H9 (cell line): ENCODE data around the gene VEZF1. TPM values are rescaled to one million over a fixed set of nuclear protein-coding genes. Genes with fewer than 3 reads are reported as not detected.

ENCODE experiments used
- DNase-seq: peaks from one replicate; pipeline ENCODE4 v3.0.0-alpha.2; 2017
- H2AFZ ChIP-seq: one replicate; pipeline ENCODE4 v1.6.1; 2013; ENCODE audit warnings: mild to moderate bottlenecking, low read length, control low read depth, moderate library complexity
- H2AK5ac ChIP-seq: 2 replicates; pipeline ENCODE4 v1.6.1; 2013; ENCODE audit warnings: low read length, control low read depth, mixed read lengths; ENCODE audit not compliant: insufficient read length
- H2BK120ac ChIP-seq: one replicate; pipeline ENCODE4 v1.6.1; 2013; ENCODE audit warnings: low read depth, mild to moderate bottlenecking, low read length, control low read depth, inconsistent platforms; ENCODE audit not compliant: poor library complexity, severe bottlenecking
- H2BK12ac ChIP-seq: 2 replicates; pipeline ENCODE4 v1.6.1; 2013; ENCODE audit warnings: low read length, control low read depth, mixed read lengths, low read depth; ENCODE audit not compliant: insufficient read length
- H2BK15ac ChIP-seq: 2 replicates; pipeline ENCODE4 v1.6.1; 2013; ENCODE audit warnings: low read depth, low read length, control low read depth
- H2BK20ac ChIP-seq: one replicate; pipeline ENCODE4 v1.6.1; 2013; ENCODE audit warnings: low read depth, mild to moderate bottlenecking, low read length, control low read depth, inconsistent platforms; ENCODE audit not compliant: poor library complexity, severe bottlenecking
- H2BK5ac ChIP-seq: 2 replicates; pipeline ENCODE4 v1.6.1; 2013; ENCODE audit warnings: low read length, control low read depth, mixed read lengths; ENCODE audit not compliant: insufficient read length
- H3K14ac ChIP-seq: 2 replicates; pipeline ENCODE4 v1.6.1; 2013; ENCODE audit warnings: low read length, control low read depth; ENCODE audit not compliant: insufficient read depth
- H3K18ac ChIP-seq: 2 replicates; pipeline ENCODE4 v1.6.1; 2013; ENCODE audit warnings: low read depth, mild to moderate bottlenecking, mixed read lengths, low read length, control low read depth; ENCODE audit not compliant: insufficient read length
- H3K23ac ChIP-seq: 2 replicates; pipeline ENCODE4 v1.6.1; 2013; ENCODE audit warnings: low read length, control low read depth, mixed read lengths, low read depth; ENCODE audit not compliant: insufficient read length
- H3K23me2 ChIP-seq: 2 replicates; pipeline ENCODE4 v1.6.1; 2013; ENCODE audit warnings: low read depth, mild to moderate bottlenecking, mixed read lengths, low read length, control low read depth; ENCODE audit not compliant: insufficient read length, poor library complexity, severe bottlenecking
- H3K27ac ChIP-seq: 2 replicates; pipeline ENCODE4 v1.5.1; 2013; ENCODE audit warnings: low read length, control low read depth, mixed read lengths, low read depth; ENCODE audit not compliant: insufficient read length
- H3K27me3 ChIP-seq: 2 replicates; pipeline ENCODE4 v1.6.1; 2013; ENCODE audit warnings: low read length, control low read depth, inconsistent platforms; ENCODE audit not compliant: insufficient read depth
- H3K4ac ChIP-seq: 2 replicates; pipeline ENCODE4 v1.6.1; 2013; ENCODE audit warnings: low read depth, mild to moderate bottlenecking, control low read depth, inconsistent platforms, low read length, moderate library complexity
- H3K4me1 ChIP-seq: 2 replicates; pipeline ENCODE4 v1.6.1; 2013; ENCODE audit warnings: low read length, control low read depth, inconsistent platforms; ENCODE audit not compliant: insufficient read depth
- H3K4me2 ChIP-seq: 2 replicates; pipeline ENCODE4 v1.6.1; 2013; ENCODE audit warnings: low read length, control low read depth, mixed read lengths; ENCODE audit not compliant: insufficient read length, insufficient read depth
- H3K56ac ChIP-seq: 2 replicates; pipeline ENCODE4 v1.6.1; 2013; ENCODE audit warnings: low read depth, mild to moderate bottlenecking, mixed read lengths, low read length, control low read depth; ENCODE audit not compliant: insufficient read length
- H3K79me1 ChIP-seq: 2 replicates; pipeline ENCODE4 v1.6.1; 2013; ENCODE audit warnings: low read depth, mild to moderate bottlenecking, moderate library complexity, low read length, control low read depth, inconsistent platforms; ENCODE audit not compliant: insufficient read depth, poor library complexity, severe bottlenecking
- H3K79me2 ChIP-seq: 2 replicates; pipeline ENCODE4 v1.6.1; 2013; ENCODE audit warnings: low read length, control low read depth, inconsistent platforms; ENCODE audit not compliant: insufficient read depth
- H3K9ac ChIP-seq: 2 replicates; pipeline ENCODE4 v1.6.1; 2013; ENCODE audit warnings: low read length, control low read depth, mixed read lengths; ENCODE audit not compliant: insufficient read length; ENCODE audit errors: extremely low read depth
- H3K9me3 ChIP-seq: one replicate; pipeline ENCODE4 v1.6.1; 2013; ENCODE audit warnings: low read depth, low read length, inconsistent platforms; ENCODE audit not compliant: control insufficient read depth
- H3T11ph ChIP-seq: one replicate; pipeline ENCODE4 v1.6.1; 2013; ENCODE audit warnings: mild to moderate bottlenecking, low read length, control low read depth, inconsistent platforms
- H4K20me1 ChIP-seq: one replicate; pipeline ENCODE4 v1.6.1; 2013; ENCODE audit not compliant: control insufficient read depth, insufficient read length, insufficient read depth
- H4K5ac ChIP-seq: 2 replicates; pipeline ENCODE4 v1.6.1; 2013; ENCODE audit warnings: low read depth, mild to moderate bottlenecking, mixed read lengths, low read length, control low read depth; ENCODE audit not compliant: insufficient read length
- H4K8ac ChIP-seq: replicated peaks from 2 replicates; pipeline ENCODE4 v1.6.1; 2013; ENCODE audit warnings: low read length, control low read depth, mixed read lengths, low read depth; ENCODE audit not compliant: insufficient read length
- H4K91ac ChIP-seq: 2 replicates; pipeline ENCODE4 v1.6.1; 2013; ENCODE audit warnings: low read depth, mild to moderate bottlenecking, moderate library complexity, mixed read lengths, low read length, control low read depth; ENCODE audit not compliant: insufficient read length
- H3K27ac Mint-ChIP-seq, 3 experiments: 2 replicates in 2 of 3; 3 replicates in 1 of 3; pipeline ENCODE4 v1.8.0; 2020 to 2021; ENCODE audit warnings: mixed read lengths in 3 of 3, mild to moderate bottlenecking in 1 of 3, moderate library complexity in 1 of 3
- H3K27me3 Mint-ChIP-seq: 2 replicates; pipeline ENCODE4 v1.8.0; 2021; ENCODE audit warnings: low read depth, mild to moderate bottlenecking, moderate library complexity, mixed read lengths
- H3K36me3 Mint-ChIP-seq, 3 experiments: 2 replicates in 2 of 3; 3 replicates in 1 of 3; pipeline ENCODE4 v1.8.0; 2020 to 2021; ENCODE audit warnings: low read depth in 3 of 3, mixed read lengths in 3 of 3; ENCODE audit not compliant: insufficient read depth in 1 of 3
- H3K4me1 Mint-ChIP-seq, 2 experiments: 2 replicates each; pipeline ENCODE4 v1.8.0; 2020; ENCODE audit warnings: mixed read lengths in 2 of 2
- H3K4me3 Mint-ChIP-seq, 2 experiments: 2 replicates in 1 of 2; 3 replicates in 1 of 2; pipeline ENCODE4 v1.8.0; 2020 to 2021; ENCODE audit warnings: mild to moderate bottlenecking in 2 of 2, mixed read lengths in 2 of 2, moderate library complexity in 1 of 2
- H3K9me3 Mint-ChIP-seq, 2 experiments: 2 replicates in 1 of 2; 3 replicates in 1 of 2; pipeline ENCODE4 v1.8.0; 2020; ENCODE audit warnings: mild to moderate bottlenecking in 2 of 2, mixed read lengths in 2 of 2, moderate library complexity in 1 of 2
- CTCF ChIP-seq: fragments of 200-600 bp; sonication (generic); conservative IDR thresholded peaks from 3 replicates; pipeline ENCODE4 v1.8.0; 2021; ENCODE audit warnings: antibody characterized with exemption, mild to moderate bottlenecking
- WGBS: extraction: QIAGEN DNeasy Blood & Tissue Kit; methylation state at CpG from one replicate; pipeline ENCODE4 v1.1.7; 2013; ENCODE audit warnings: missing lambda C conversion rate, low lambda C conversion rate, mixed read lengths; ENCODE audit not compliant: insufficient read length; ENCODE audit errors: extremely low coverage; 5-methylcytosine and 5-hydroxymethylcytosine counted together
- total RNA-seq: library from RNA; stranded (reverse); gene quantifications from 2 replicates; pipeline ENCODE4 v1.2.1, GENCODE V29; 2021

The VEZF1 gene
- total RNA-seq, 1 experiment from 2014 or later = 58.1 TPM

GRCh38 chr17:58002154-58002948 lies 14.3 kb upstream of the VEZF1 start:
- H2BK120ac ChIP-seq = no peak overlapping the region
- no peak overlapping the region for H4K5ac ChIP-seq
- no peak overlapping the region for H3K18ac ChIP-seq
- no peak overlapping the region for H4K91ac ChIP-seq
- no peak overlapping the region for H3K23ac ChIP-seq
- H3K79me1 ChIP-seq = no peaks in the 10 kb centered on the region
- H2BK15ac ChIP-seq = no peak overlapping the region
- no peak overlapping the region for H3K4me2 ChIP-seq
- H2BK20ac ChIP-seq = no peak overlapping the region
- DNase-seq = no peak
- no peak overlapping the region for H2BK5ac ChIP-seq
- no peak overlapping the region for H3K56ac ChIP-seq
- no peak overlapping the region for H3K14ac ChIP-seq
- H3K4me1 Mint-ChIP-seq = peaks cover 30 to 36% of the 10 kb centered on the region in 2 experiments
- peak overlapping the region; percentile 2 to 71; a peak in 2 of 5 replicates for H3K4me3 Mint-ChIP-seq
- H3K27me3 ChIP-seq = no peaks in the 10 kb centered on the region
- H3K79me2 ChIP-seq = peaks cover 22% of the 10 kb centered on the region
- peaks cover 3% of the 10 kb centered on the region; the same call in 1 of the 2 replicates for H3K27me3 Mint-ChIP-seq
- no peak overlapping the region for H3K9ac ChIP-seq
- H3K27ac ChIP-seq = no peak overlapping the region
- H3K27ac Mint-ChIP-seq = peak overlapping the region in 1 of 3 experiments; percentile 87; a peak in 2 of 7 replicates
- H3K4me1 ChIP-seq = peaks cover 3% of the 10 kb centered on the region; the same call in 1 of the 2 replicates
- 100% methylated on average over 2 of the region's 4 CpGs for WGBS
- no peak overlapping the region for H3T11ph ChIP-seq
- TF ChIP-seq CTCF = no peak
- H2AK5ac ChIP-seq = no peak overlapping the region
- H4K8ac ChIP-seq = no peak overlapping the region
- peaks cover 3 to 9% of the 10 kb centered on the region in 2 experiments; a peak in 2 of 5 replicates for H3K9me3 Mint-ChIP-seq
- H3K36me3 Mint-ChIP-seq = peaks cover 46 to 85% (median 72%) of the 10 kb centered on the region in 3 experiments
- peaks cover 3% of the 10 kb centered on the region for H3K23me2 ChIP-seq
- no peak overlapping the region for H2AFZ ChIP-seq
- no peaks in the 10 kb centered on the region for H3K9me3 ChIP-seq
- no peak overlapping the region for H3K4ac ChIP-seq
- H4K20me1 ChIP-seq = no peaks in the 10 kb centered on the region
- H2BK12ac ChIP-seq = no peak overlapping the region
